Endothelial cell of umbilical vein (primary cell): ENCODE measurements around the gene MVB12B. TPM values are rescaled to one million over a fixed set of nuclear protein-coding genes. Genes with fewer than 3 reads are reported as not detected.
A peak's percentile ranks its signal among the peaks of the same experiment; 100 is the strongest.

Experiments
- BruUV-seq: library from RNA; stranded (reverse); fragments of 400-500 nt; replicated peaks from 2 replicates; lab custom pipeline; 2021; lab: Mats Ljungman, UMichigan
- CTCF ChIA-PET: fragments of 300-600, 350-600 bp; sonication (Branson Sonifier 250); formaldehyde crosslinking; loops from one replicate; lab custom pipeline; 2021; ENCODE audit warnings: antibody characterized with exemption, inconsistent platforms; lab: Charles Lee
- POLR2A ChIA-PET: fragments of 300-600, 350-600 bp; sonication (Branson Sonifier 250); formaldehyde crosslinking; loops from one replicate; lab custom pipeline; 2021; ENCODE audit warnings: antibody characterized with exemption, inconsistent platforms; lab: Charles Lee
- DNase-seq: peaks from one replicate; pipeline ENCODE4 v3.0.0-alpha.2; 2011; ENCODE audit warnings: low read depth, low spot score
- FAIRE-seq: peaks from 2 replicates; lab custom pipeline; 2011; peaks lifted over from hg19 to GRCh38; lab: Jason Lieb, UNC
- H2AFZ ChIP-seq: 2 replicates; pipeline ENCODE4 v1.6.0; 2012; ENCODE audit warnings: low read depth, low read length, control low read depth, inconsistent platforms
- H3K27ac ChIP-seq: 2 replicates; pipeline ENCODE4 v1.5.1; 2011; ENCODE audit warnings: low read depth, mild to moderate bottlenecking, control low read depth, low read length, moderate library complexity; ENCODE audit not compliant: insufficient read depth
- H3K27me3 ChIP-seq, 2 experiments: 2 replicates each; pipeline versions ENCODE4 v1.6.0 to v1.6.1; 2011; ENCODE audit warnings: low read length in 2 of 2, mixed read lengths in 1 of 2; ENCODE audit not compliant: control insufficient read depth in 2 of 2, insufficient read depth in 2 of 2
- H3K36me3 ChIP-seq, 2 experiments: 2 replicates in 1 of 2; 3 replicates in 1 of 2; pipeline ENCODE4 v1.5.1; 2011; ENCODE audit warnings: low read length in 2 of 2, mild to moderate bottlenecking in 1 of 2, moderate library complexity in 1 of 2; ENCODE audit not compliant: control insufficient read depth in 2 of 2, insufficient read depth in 2 of 2; ENCODE audit errors: extremely low read depth in 1 of 2
- H3K4me1 ChIP-seq: 3 replicates; pipeline ENCODE4 v1.5.1; 2011; ENCODE audit warnings: mild to moderate bottlenecking, low read length; ENCODE audit not compliant: control insufficient read depth, insufficient read depth; ENCODE audit errors: extremely low read depth
- H3K4me2 ChIP-seq: 2 replicates; pipeline ENCODE4 v1.6.1; 2011; ENCODE audit warnings: low read length, control low read depth, mixed read lengths; ENCODE audit not compliant: insufficient read depth
- H3K4me3 ChIP-seq, 3 experiments: fragments of 200-600 bp in 1 of 3; sonication (generic), shearing (Covaris generic) in 1 of 3; replicated peaks in 1 of 3; 2 replicates each; pipeline ENCODE4 v1.5.1; 2011 to 2016; ENCODE audit warnings: control low read depth in 3 of 3, low read length in 3 of 3, mild to moderate bottlenecking in 2 of 3, inconsistent platforms in 1 of 3, low read depth in 1 of 3, moderate library complexity in 1 of 3; ENCODE audit not compliant: insufficient read depth in 1 of 3
- H3K79me2 ChIP-seq: 2 replicates; pipeline ENCODE4 v1.6.0; 2012; ENCODE audit warnings: low read length, inconsistent platforms; ENCODE audit not compliant: control insufficient read depth, insufficient read depth
- H3K9ac ChIP-seq: replicated peaks from 2 replicates; pipeline ENCODE3; 2011; ENCODE audit warnings: low read length, control low read depth; ENCODE audit not compliant: insufficient read depth; ENCODE audit errors: extremely low read depth
- H3K9me1 ChIP-seq: replicated peaks from 3 replicates; pipeline ENCODE4 v1.6.0; 2011; ENCODE audit warnings: mild to moderate bottlenecking, low read length; ENCODE audit not compliant: control insufficient read depth, insufficient read depth; ENCODE audit errors: extremely low read depth
- H3K9me3 ChIP-seq: replicated peaks from 2 replicates; pipeline ENCODE4 v1.5.1; 2012; ENCODE audit warnings: low read length, inconsistent platforms; ENCODE audit not compliant: control insufficient read depth, insufficient read depth
- H4K20me1 ChIP-seq: replicated peaks from 2 replicates; pipeline ENCODE3; 2011; ENCODE audit warnings: mild to moderate bottlenecking, low read length; ENCODE audit not compliant: control insufficient read depth, insufficient read depth; ENCODE audit errors: extremely low read depth
- EZH2 ChIP-seq: IDR thresholded peaks from 2 replicates; pipeline ENCODE4 v1.6.1; 2012; ENCODE audit warnings: borderline replicate concordance, low read depth, mild to moderate bottlenecking, moderate library complexity, low read length, inconsistent platforms; ENCODE audit not compliant: severe bottlenecking
- FOS ChIP-seq: IDR thresholded peaks from 2 replicates; pipeline ENCODE4 v1.6.1; 2011; ENCODE audit warnings: mild to moderate bottlenecking, low read length, moderate library complexity, borderline replicate concordance; ENCODE audit not compliant: insufficient read depth
- GATA2 ChIP-seq: IDR thresholded peaks from 2 replicates; pipeline ENCODE4 v1.7.0; 2011; ENCODE audit warnings: low read depth, mild to moderate bottlenecking, moderate library complexity, mixed read lengths, low read length; ENCODE audit not compliant: insufficient read length, insufficient read depth
- JUN ChIP-seq: IDR thresholded peaks from 2 replicates; pipeline ENCODE4 v1.6.1; 2011; ENCODE audit warnings: borderline replicate concordance, low read depth; ENCODE audit not compliant: insufficient read length, insufficient read depth
- MYC ChIP-seq: IDR thresholded peaks from one replicate; pipeline ENCODE4 v1.6.1; 2011; ENCODE audit warnings: mild to moderate bottlenecking, low read depth, low read length
- POLR2A ChIP-seq: IDR thresholded peaks from 2 replicates; pipeline ENCODE4 v1.6.1; 2012; ENCODE audit warnings: low read depth, mild to moderate bottlenecking, control low read depth, low read length
- POLR2AphosphoS5 ChIP-seq: IDR thresholded peaks from 2 replicates; pipeline ENCODE4 v1.6.1; 2012; ENCODE audit warnings: low read depth, mild to moderate bottlenecking, control low read depth, low read length, moderate library complexity; ENCODE audit not compliant: insufficient read depth
- dilution Hi-C: fragments of 300-500 bp; cut with MboI; formaldehyde crosslinking; loops from one replicate; pipeline ENCODE4 v1.15.0; 2019; ENCODE audit warnings: low sequenced_read_pairs; ENCODE audit not compliant: extremely low pct_ligation_motif_present
- intact Hi-C: fragments of 100-400 bp; cut with micrococcal nuclease; formaldehyde crosslinking; loops from one replicate; pipeline ENCODE4 v1.10.0; 2022
- polyA plus RNA-seq, 4 experiments: library from polyadenylated mRNA; depleted of rRNA in 3 of 4; stranded (reverse) in 3 of 4; unstranded in 1 of 4; fragments of >200 nt; gene quantifications; 2 replicates each; pipeline versions ENCODE4 v1.2.1 to v1.2.3, GENCODE V29; 2011 to 2012; ENCODE audit warnings: missing spikeins in 1 of 4
- total RNA-seq: library from RNA; stranded (reverse); gene quantifications from 2 replicates; pipeline ENCODE4 v1.2.3, GENCODE V29; 2021
- TF ChIP-seq, protein P1 (sequence below): IDR thresholded peaks from 2 replicates; pipeline ENCODE4 v1.6.1; 2011; ENCODE audit not compliant: insufficient read depth, insufficient read length
- TF ChIP-seq, protein P2 (sequence below), 2 donors: IDR thresholded peaks; 1 replicate in 1 of 2; 2 replicates in 1 of 2; pipeline ENCODE4 v1.5.1; 2011; ENCODE audit warnings: low read length in 2 of 2, mild to moderate bottlenecking in 2 of 2, moderate library complexity in 2 of 2, control low read depth in 1 of 2, inconsistent platforms in 1 of 2, low read depth in 1 of 2; ENCODE audit not compliant: insufficient read depth in 1 of 2; ENCODE audit errors: extremely low read depth in 1 of 2

The MVB12B gene
- total and polyA plus RNA-seq, 2 donors (not counting 3 experiments of a cell fraction or from before 2014, with no cell fraction given): 6.6 to 17.3 TPM

DNA sequence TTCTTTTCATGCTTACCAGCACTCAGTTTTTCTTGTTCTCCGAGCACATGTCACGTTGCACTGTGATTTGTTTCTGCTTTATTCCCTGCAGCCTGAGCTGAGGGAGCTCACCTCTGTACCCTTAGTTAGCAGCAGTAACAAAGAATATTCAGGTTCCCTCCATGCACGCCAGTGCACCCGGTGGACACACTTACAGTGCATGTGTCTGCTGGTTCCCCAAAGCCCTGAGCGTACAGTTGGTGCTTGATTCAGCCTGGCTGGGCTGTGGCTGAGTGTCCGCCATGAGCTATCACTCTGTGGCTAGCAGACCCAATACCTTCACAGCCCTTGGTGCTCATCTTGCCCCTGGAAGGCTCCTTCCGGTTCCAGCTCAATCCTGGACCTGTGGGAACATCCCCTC lies 93.5 kb downstream of the MVB12B start:
- intact Hi-C loops (no loop called here), dilution Hi-C loops (no loop called here)
- no peaks in the 10 kb centered on the region for H3K79me2 ChIP-seq

DNA sequence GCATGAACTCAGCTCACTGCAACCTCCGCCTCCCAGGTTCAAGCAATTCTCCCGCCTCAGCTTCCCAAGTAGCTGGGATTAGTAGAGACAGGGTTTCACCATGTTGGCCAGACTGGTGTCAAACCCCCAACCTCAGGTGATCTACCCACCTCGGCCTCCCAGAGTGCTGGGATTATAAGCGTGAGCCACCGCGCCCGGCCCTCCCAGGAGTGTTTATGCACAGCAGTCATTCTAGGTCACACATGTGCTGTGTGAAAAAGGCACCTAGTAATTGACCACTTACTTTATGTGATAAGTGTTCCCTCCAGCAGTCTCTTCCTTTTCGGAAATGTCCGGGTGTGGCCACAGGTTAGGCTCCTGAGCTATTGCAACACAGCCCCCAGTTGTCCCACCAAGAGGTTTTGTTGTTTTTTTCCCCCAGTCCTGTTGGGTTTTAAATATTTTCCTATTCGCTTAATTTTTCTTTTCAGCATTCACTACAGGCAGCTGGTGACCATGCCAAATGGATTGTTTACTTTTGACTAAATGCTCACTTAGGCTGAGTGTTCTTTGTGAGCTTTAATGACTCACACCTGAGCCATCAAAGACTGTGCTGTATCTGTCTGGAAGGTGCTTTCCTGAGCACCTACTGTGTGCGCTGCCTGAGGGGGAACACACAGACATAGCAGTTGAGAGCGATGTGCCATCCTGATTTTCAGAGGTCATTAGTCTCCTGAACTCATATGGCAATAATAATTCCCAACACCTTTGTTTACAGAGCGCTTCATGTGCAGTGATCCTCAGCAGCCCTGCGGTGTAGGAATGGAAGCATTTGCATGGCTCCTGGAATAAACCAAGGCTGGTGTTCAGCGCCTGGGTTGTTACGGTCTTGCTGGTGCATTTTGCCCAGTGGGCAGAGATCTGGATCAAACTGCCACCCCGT lies 94.3 kb downstream of the MVB12B start:
- H3K9ac ChIP-seq: no peak overlapping the region
- no peak overlapping the region for H3K27ac ChIP-seq
- H2AFZ ChIP-seq: no peak overlapping the region
- TF ChIP-seq MYC (no peak), POLR2AphosphoS5 (no peak), POLR2A (no peak), GATA2 (no peak), JUN (no peak), FOS (no peak), EZH2 (no peak)
- TF ChIP-seq, protein P1, sequence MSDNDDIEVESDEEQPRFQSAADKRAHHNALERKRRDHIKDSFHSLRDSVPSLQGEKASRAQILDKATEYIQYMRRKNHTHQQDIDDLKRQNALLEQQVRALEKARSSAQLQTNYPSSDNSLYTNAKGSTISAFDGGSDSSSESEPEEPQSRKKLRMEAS: no peak
- TF ChIP-seq, protein P2, sequence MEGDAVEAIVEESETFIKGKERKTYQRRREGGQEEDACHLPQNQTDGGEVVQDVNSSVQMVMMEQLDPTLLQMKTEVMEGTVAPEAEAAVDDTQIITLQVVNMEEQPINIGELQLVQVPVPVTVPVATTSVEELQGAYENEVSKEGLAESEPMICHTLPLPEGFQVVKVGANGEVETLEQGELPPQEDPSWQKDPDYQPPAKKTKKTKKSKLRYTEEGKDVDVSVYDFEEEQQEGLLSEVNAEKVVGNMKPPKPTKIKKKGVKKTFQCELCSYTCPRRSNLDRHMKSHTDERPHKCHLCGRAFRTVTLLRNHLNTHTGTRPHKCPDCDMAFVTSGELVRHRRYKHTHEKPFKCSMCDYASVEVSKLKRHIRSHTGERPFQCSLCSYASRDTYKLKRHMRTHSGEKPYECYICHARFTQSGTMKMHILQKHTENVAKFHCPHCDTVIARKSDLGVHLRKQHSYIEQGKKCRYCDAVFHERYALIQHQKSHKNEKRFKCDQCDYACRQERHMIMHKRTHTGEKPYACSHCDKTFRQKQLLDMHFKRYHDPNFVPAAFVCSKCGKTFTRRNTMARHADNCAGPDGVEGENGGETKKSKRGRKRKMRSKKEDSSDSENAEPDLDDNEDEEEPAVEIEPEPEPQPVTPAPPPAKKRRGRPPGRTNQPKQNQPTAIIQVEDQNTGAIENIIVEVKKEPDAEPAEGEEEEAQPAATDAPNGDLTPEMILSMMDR (IDR thresholded peaks at IDR 0.05; ENCODE audit: extremely low read depth in 1 of 2, insufficient read depth in 1 of 2, low read depth in 1 of 2, low read length in 2 of 2): no peak
- H3K9me1 ChIP-seq: no peaks in the 10 kb centered on the region
- ChIA-PET POLR2A (interaction anchor here (0.7 kb wide), 1 partner anchor 19 kb away, joined by 4 read pairs; no protein-coding TSS in a partner anchor), CTCF (interaction anchor here (1.2 to 2.6 kb wide), 2 partner anchors 22 to 70 kb away, joined by 3 to 8 read pairs; no protein-coding TSS in a partner anchor)
- H4K20me1 ChIP-seq: no peaks in the 10 kb centered on the region
- H3K4me1 ChIP-seq: no peaks in the 10 kb centered on the region
- intact Hi-C loops: no loop called here
- peak; percentile 28 for FAIRE-seq
- no peak for DNase-seq
- H3K79me2 ChIP-seq: no peaks in the 10 kb centered on the region
- no peak overlapping the region for H3K4me2 ChIP-seq
- H3K4me3 ChIP-seq: no peak overlapping the region
- dilution Hi-C loops: no loop called here
- BruUV-seq: no TSS peak
- no peaks in the 10 kb centered on the region for H3K9me3 ChIP-seq
- peaks cover 0 to 6% of the 10 kb centered on the region in 2 experiments for H3K36me3 ChIP-seq
- no peaks in the 10 kb centered on the region for H3K27me3 ChIP-seq

More for the DNA sequence above, 93.5 kb downstream of the MVB12B start:
- BruUV-seq: no TSS peak
- ChIA-PET POLR2A (interaction anchor here (0.7 kb wide), 1 partner anchor 18 kb away, joined by 4 read pairs; no protein-coding TSS in a partner anchor), CTCF (interaction anchor here (1.2 to 2.6 kb wide), 3 partner anchors 21 to 71 kb away, joined by 3 to 8 read pairs (median 4); no protein-coding TSS in a partner anchor)
- TF ChIP-seq JUN: no peak
- TF ChIP-seq, protein P1: no peak
- Histone ChIP-seq H3K9me1 (no peaks in the 10 kb centered on the region), H3K4me2 (no peak overlapping the region), H3K27me3 (no peaks in the 10 kb centered on the region), H3K4me3 (no peak overlapping the region), H3K36me3 (peaks cover 0 to 6% of the 10 kb centered on the region in 2 experiments), H3K9me3 (no peaks in the 10 kb centered on the region), H2AFZ (no peak overlapping the region), H4K20me1 (no peaks in the 10 kb centered on the region), H3K9ac (no peak overlapping the region), H3K27ac (no peak overlapping the region), H3K4me1 (no peaks in the 10 kb centered on the region)
- FAIRE-seq: no peak
- DNase-seq: no peak
